Heart left ventricle (tissue), 16 donors: ENCODE data around the gene ELMOD1. TPM values are rescaled to one million over a fixed set of nuclear protein-coding genes. Genes with fewer than 3 reads are reported as not detected.
"Not testable (repeated sequence)": the region's sequence is repeated elsewhere in the genome, so short reads cannot be mapped to it uniquely, and the experiment has no call there.

Experiments used
- ATAC-seq, 4 donors: fragments of 200-7000 bp; cut with Tn5 transposase; one replicate each; pipeline ENCODE4 v1.9.1; 2020 to 2022; ENCODE audit warnings: moderate library complexity in 4 of 4, mild to moderate bottlenecking in 3 of 4, moderate number of reproducible peaks in 1 of 4
- DNase-seq, 5 donors: peaks; one replicate each; pipeline ENCODE4 v3.0.0-alpha.2; 2020
- H3K27ac ChIP-seq, 12 donors: fragments of 200-600 bp; sonication (generic) in 4 of 12; one replicate each; pipeline versions ENCODE4 v1.5.0 to v1.8.0; 2016 to 2022; ENCODE audit warnings: mild to moderate bottlenecking in 2 of 12
- H3K27me3 ChIP-seq, 9 donors: fragments of 200-600 bp; sonication (generic) in 2 of 9; one replicate each; pipeline versions ENCODE4 v1.5.1 to v1.8.0; 2016 to 2022; ENCODE audit warnings: mild to moderate bottlenecking in 3 of 9
- H3K36me3 ChIP-seq, 9 donors: fragments of 200-600 bp; sonication (generic) in 2 of 9; one replicate each; pipeline versions ENCODE4 v1.5.0 to v1.8.0; 2018 to 2022; ENCODE audit warnings: mild to moderate bottlenecking in 2 of 9
- H3K4me1 ChIP-seq, 12 donors: fragments of 200-600 bp; sonication (generic) in 4 of 12; one replicate each; pipeline versions ENCODE4 v1.5.0 to v1.8.0; 2016 to 2022; ENCODE audit warnings: mild to moderate bottlenecking in 3 of 12
- H3K4me3 ChIP-seq, 12 donors: fragments of 200-600 bp; sonication (generic) in 4 of 12; one replicate each; pipeline versions ENCODE4 v1.5.0 to v1.8.0; 2017 to 2022; ENCODE audit warnings: mild to moderate bottlenecking in 9 of 12, moderate library complexity in 4 of 12
- H3K9me3 ChIP-seq, 12 donors: fragments of 200-600 bp; sonication (generic) in 4 of 12; one replicate each; pipeline versions ENCODE4 v1.5.0 to v1.8.0; 2016 to 2022; ENCODE audit warnings: mild to moderate bottlenecking in 1 of 12
- POLR2A ChIP-seq, 2 donors: fragments of 450-650 bp; IDR thresholded peaks; one replicate each; pipeline ENCODE4 v1.6.1; 2017; ENCODE audit warnings: antibody characterized with exemption in 2 of 2, mild to moderate bottlenecking in 2 of 2, moderate library complexity in 2 of 2
- WGBS, 4 donors: extraction: QIAGEN DNeasy Blood & Tissue Kit in 2 of 4; methylation state at CpG; one replicate each; pipeline versions ENCODE4 v1.1.5 to v1.1.7; 2013 to 2018; 5-methylcytosine and 5-hydroxymethylcytosine counted together
- intact Hi-C, 10 donors: fragments of 100-400 bp; cut with DNase I; formaldehyde crosslinking; loops; one replicate each; pipeline versions ENCODE4 v1.11.1 to v1.14.2; 2022
- polyA plus RNA-seq, 2 donors: library from polyadenylated mRNA; stranded (reverse); fragments of 200-250 nt; gene quantifications; one replicate each; pipeline ENCODE4 v1.2.3, GENCODE V29; 2013
- total RNA-seq, 9 donors: library from RNA; depleted of rRNA in 2 of 9; stranded (reverse); fragments of >200 nt in 2 of 9; fragmentation: NEBNext Ultra II Directional in 3 of 9; extraction: Animal tissue kit (Norgen Biotek cat#: 25700) in 3 of 9; gene quantifications; one replicate each; pipeline versions ENCODE4 v1.1.0 to v1.2.4, GENCODE V29; 2016 to 2023
- TF ChIP-seq, protein P1 (sequence below), 12 donors: fragments of 200-600 bp; sonication (generic) in 4 of 12; IDR thresholded peaks; one replicate each; pipeline versions ENCODE4 v1.5.0 to v1.8.0; 2018 to 2022; ENCODE audit warnings: antibody characterized with exemption in 12 of 12, mild to moderate bottlenecking in 5 of 12
- donor health status: ischemic (EF 13 %, LVEDD 7.1; RV severe dilation, severe dysfunction).
- donor health status: healthy with polysubstance abuse.
- donor health status: DM: no; HTN: yes; CAD: no.
- donor health status: DM: no; HTN: no; CAD: no.
- donor health status: ischemic (EF 25% LVEDD 6.9; RV normal size, moderate dysfunction).
- donor health status: ischemic (EF 25% LVEDD 5.7; RV mildly dilated, moderate dysfunction).
- donor health status: healthy.
- donor health status: DM: yes; HTN: yes; CAD: no.
- donor health status: ischemic (EF 35%, LVEDD 5.7; RV mildly dilated, moderate dysfunction).
- donor health status: nonischemic (EF 11% LVEDD 7.7; RV severe dilation, severe dysfunction).
- donor health status: DM: yes; HTN: yes; CAD: no.
- donor health status: PGD.
- donor health status: ischemic (EF 29% LVEDD 5.4; RV normal size, mild dysfunction).
- donor health status: nonischemic (EF 23%, LVEDD 6.1; RV moderate dilation, normal function).

Gene ELMOD1
- total and polyA plus RNA-seq, 11 donors: 0.12 to 0.75 (median 0.30) TPM; not detected in 2

DNA sequence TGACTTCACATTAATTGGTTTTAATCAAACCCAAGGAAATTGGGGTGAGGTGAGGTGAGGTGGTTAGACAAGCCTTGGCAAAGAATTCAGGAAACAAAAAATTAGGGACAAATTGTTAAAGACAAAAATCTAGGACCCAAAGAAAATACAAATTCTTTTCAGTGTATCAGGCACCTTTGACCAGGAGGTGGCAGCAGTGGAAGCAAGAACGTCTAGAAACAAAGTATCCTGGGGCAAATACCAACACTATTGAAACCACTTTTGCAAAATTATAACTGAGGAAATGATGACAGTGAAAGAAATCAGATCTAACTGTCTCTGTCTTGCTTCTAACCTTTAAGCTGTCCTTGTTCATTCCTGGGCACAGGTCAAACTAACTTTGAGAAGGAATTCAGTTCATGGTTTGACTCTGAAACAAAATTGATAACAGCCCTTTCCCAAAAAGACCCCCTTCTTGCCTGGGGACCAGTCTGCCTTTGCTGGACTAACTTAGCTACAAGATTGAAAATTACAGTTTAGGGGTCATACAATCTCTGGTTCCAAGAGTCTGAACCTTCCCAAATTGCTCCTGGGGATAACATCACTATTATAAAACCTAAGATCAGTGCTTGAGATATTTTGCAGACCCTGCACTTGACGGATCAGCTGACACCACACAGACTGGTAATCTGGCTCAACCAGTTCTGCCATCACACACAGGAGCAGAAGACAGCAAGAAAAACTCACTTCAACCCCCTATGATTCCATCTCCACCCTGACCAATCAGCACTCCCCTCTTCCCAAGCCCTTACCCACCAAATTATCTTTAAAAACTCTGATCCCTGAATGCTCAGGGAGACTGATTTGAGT, 14.2 kb upstream of the ELMOD1 start:
- not testable (repeated sequence) for H3K9me3 ChIP-seq, H3K36me3 ChIP-seq, H3K4me3 ChIP-seq, H3K4me1 ChIP-seq, H3K27ac ChIP-seq, ATAC-seq, H3K27me3 ChIP-seq
- 19 to 24% (median 23%) methylated on average over 2 of the region's 2 CpGs for WGBS, 4 donors
- TF ChIP-seq, protein P1, sequence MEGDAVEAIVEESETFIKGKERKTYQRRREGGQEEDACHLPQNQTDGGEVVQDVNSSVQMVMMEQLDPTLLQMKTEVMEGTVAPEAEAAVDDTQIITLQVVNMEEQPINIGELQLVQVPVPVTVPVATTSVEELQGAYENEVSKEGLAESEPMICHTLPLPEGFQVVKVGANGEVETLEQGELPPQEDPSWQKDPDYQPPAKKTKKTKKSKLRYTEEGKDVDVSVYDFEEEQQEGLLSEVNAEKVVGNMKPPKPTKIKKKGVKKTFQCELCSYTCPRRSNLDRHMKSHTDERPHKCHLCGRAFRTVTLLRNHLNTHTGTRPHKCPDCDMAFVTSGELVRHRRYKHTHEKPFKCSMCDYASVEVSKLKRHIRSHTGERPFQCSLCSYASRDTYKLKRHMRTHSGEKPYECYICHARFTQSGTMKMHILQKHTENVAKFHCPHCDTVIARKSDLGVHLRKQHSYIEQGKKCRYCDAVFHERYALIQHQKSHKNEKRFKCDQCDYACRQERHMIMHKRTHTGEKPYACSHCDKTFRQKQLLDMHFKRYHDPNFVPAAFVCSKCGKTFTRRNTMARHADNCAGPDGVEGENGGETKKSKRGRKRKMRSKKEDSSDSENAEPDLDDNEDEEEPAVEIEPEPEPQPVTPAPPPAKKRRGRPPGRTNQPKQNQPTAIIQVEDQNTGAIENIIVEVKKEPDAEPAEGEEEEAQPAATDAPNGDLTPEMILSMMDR (IDR thresholded peaks at IDR 0.05): peak; percentile 52 to 77 (median 66)
- peak in 3 of 5 donors; percentile 29 to 56 (median 30) for DNase-seq
- intact Hi-C loops: loop anchor here (1.0 to 10.0 kb wide), 8 partner anchors 111 to 318 kb away; no protein-coding TSS in a partner anchor

DNA sequence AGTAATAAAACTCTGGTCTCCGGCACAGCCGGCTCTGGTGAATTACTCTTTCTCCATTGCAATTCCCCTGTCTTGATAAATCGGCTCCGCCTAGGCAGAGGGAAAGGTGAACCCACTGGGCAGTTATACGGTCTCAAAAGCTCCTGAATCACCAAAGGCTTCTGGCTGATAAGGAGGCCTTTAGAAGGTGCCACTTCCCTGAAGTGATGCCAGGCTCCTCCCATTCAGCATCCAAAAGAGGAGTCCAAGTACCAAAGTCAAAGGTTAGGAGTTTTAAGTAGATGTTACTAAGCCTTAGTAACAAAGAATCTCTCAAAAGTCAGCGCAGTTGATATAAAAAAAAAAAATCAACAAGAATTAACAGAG, 13.6 kb upstream of the ELMOD1 start:
- Histone ChIP-seq H3K9me3 (no peaks in the 10 kb centered on the region), H3K36me3 (no peaks in the 10 kb centered on the region), H3K27me3 (peaks cover 0 to under 1% (median 0%) of the 10 kb centered on the region in 9 donors), H3K4me1 (no peaks in the 10 kb centered on the region), H3K4me3 (no peak overlapping the region), H3K27ac (no peak overlapping the region)
- WGBS, 4 donors: 66 to 76% (median 68%) methylated on average over 6 of the region's 6 CpGs
- no peak for DNase-seq
- intact Hi-C loops: loop anchor here (1.0 to 10.0 kb wide), 8 partner anchors 110 to 317 kb away; no protein-coding TSS in a partner anchor
- TF ChIP-seq, protein P1 (IDR thresholded peaks at IDR 0.05): no peak
- ATAC-seq: no peak

DNA sequence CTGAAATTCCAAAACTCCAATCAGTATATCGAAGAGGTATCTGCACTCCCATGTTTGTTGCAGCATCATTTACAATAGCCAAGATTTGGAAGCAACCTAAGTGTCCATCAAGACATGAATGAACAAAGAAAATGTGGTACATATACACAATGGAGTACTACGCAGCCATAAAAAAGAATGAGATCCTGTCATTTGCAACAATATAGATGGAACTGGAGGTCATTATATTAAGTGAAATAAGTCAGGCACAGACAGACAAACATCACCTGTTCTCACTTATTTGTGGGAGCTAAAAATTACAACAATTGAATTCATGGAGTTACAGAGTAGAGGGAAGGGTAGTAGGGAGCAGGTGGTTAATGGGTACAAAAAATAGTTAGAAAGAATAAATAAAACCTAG, 11.8 kb upstream of the ELMOD1 start:
- WGBS, 4 donors: 93 to 97% (median 96%) methylated on average over 2 of the region's 2 CpGs

DNA sequence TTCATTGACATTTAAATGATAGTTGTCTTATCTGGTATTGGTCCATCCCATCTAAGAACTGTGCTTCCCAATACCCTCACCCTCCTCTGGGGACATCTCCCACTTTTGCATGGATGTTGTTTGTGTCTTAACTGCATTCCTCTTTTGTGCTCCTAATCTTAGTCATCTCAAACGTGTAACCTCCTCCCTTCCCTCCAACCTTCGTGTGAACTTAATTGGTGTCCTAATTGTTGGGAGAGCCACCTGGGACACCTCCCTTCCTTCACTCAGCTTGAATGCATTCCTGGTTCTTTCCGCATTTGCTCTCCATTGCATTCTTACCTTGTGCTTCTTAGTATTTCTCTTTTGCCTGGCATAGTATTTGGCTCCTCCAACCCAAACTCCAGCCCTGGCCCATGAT, 9.8 kb upstream of the ELMOD1 start:
- H3K4me1 ChIP-seq: no peaks in the 10 kb centered on the region

More for the DNA sequence above, 11.8 kb upstream of the ELMOD1 start:
- H3K4me3 ChIP-seq, DNase-seq, H3K27me3 ChIP-seq, H3K27ac ChIP-seq, H3K4me1 ChIP-seq, ATAC-seq, H3K36me3 ChIP-seq, H3K9me3 ChIP-seq: not testable (repeated sequence)
- intact Hi-C loops: loop anchor here (5.0 to 10.0 kb wide), 6 partner anchors 108 to 316 kb away; no protein-coding TSS in a partner anchor

More for the DNA sequence above, 9.8 kb upstream of the ELMOD1 start:
- DNase-seq (no peak), ATAC-seq (no peak)
- Histone ChIP-seq H3K36me3 (no peaks in the 10 kb centered on the region), H3K27ac (no peak overlapping the region), H3K27me3 (peaks cover 0 to 23% (median 0%) of the 10 kb centered on the region in 9 donors), H3K9me3 (no peaks in the 10 kb centered on the region), H3K4me3 (no peak overlapping the region)
- WGBS, 4 donors: 39 to 56% (median 43%) methylated on average over 3 of the region's 3 CpGs
- intact Hi-C loops: no loop called here
- no peak for TF ChIP-seq POLR2A (IDR thresholded peaks at IDR 0.05)
- TF ChIP-seq, protein P1 (IDR thresholded peaks at IDR 0.05): no peak
